Endothelial cell of umbilical vein (primary cell): Measurements from ENCODE around the gene FBL. TPM values are rescaled to one million over a fixed set of nuclear protein-coding genes. Genes with fewer than 3 reads are reported as not detected.

Experiments used
- BruUV-seq: library from RNA; stranded (reverse); fragments of 400-500 nt; replicated peaks from 2 replicates; lab custom pipeline; 2021; lab: Mats Ljungman, UMichigan
- CTCF ChIA-PET: fragments of 300-600, 350-600 bp; sonication (Branson Sonifier 250); formaldehyde crosslinking; loops from one replicate; lab custom pipeline; 2021; ENCODE audit warnings: antibody characterized with exemption, inconsistent platforms; lab: Charles Lee
- POLR2A ChIA-PET: fragments of 300-600, 350-600 bp; sonication (Branson Sonifier 250); formaldehyde crosslinking; loops from one replicate; lab custom pipeline; 2021; ENCODE audit warnings: antibody characterized with exemption, inconsistent platforms; lab: Charles Lee
- DNase-seq: peaks from one replicate; pipeline ENCODE4 v3.0.0-alpha.2; 2011; ENCODE audit warnings: low read depth, low spot score
- FAIRE-seq: peaks from 2 replicates; lab custom pipeline; 2011; peaks lifted over from hg19 to GRCh38; lab: Jason Lieb, UNC
- H2AFZ ChIP-seq: 2 replicates; pipeline ENCODE4 v1.6.0; 2012; ENCODE audit warnings: low read depth, low read length, control low read depth, inconsistent platforms
- H3K27ac ChIP-seq: 2 replicates; pipeline ENCODE4 v1.5.1; 2011; ENCODE audit warnings: low read depth, mild to moderate bottlenecking, control low read depth, low read length, moderate library complexity; ENCODE audit not compliant: insufficient read depth
- H3K27me3 ChIP-seq, 2 experiments: 2 replicates each; pipeline versions ENCODE4 v1.6.0 to v1.6.1; 2011; ENCODE audit warnings: low read length in 2 of 2, mixed read lengths in 1 of 2; ENCODE audit not compliant: control insufficient read depth in 2 of 2, insufficient read depth in 2 of 2
- H3K36me3 ChIP-seq, 2 experiments: 2 replicates in 1 of 2; 3 replicates in 1 of 2; pipeline ENCODE4 v1.5.1; 2011; ENCODE audit warnings: low read length in 2 of 2, mild to moderate bottlenecking in 1 of 2, moderate library complexity in 1 of 2; ENCODE audit not compliant: control insufficient read depth in 2 of 2, insufficient read depth in 2 of 2; ENCODE audit errors: extremely low read depth in 1 of 2
- H3K4me1 ChIP-seq: 3 replicates; pipeline ENCODE4 v1.5.1; 2011; ENCODE audit warnings: mild to moderate bottlenecking, low read length; ENCODE audit not compliant: control insufficient read depth, insufficient read depth; ENCODE audit errors: extremely low read depth
- H3K4me2 ChIP-seq: 2 replicates; pipeline ENCODE4 v1.6.1; 2011; ENCODE audit warnings: low read length, control low read depth, mixed read lengths; ENCODE audit not compliant: insufficient read depth
- H3K4me3 ChIP-seq, 3 experiments: fragments of 200-600 bp in 1 of 3; sonication (generic), shearing (Covaris generic) in 1 of 3; replicated peaks in 1 of 3; 2 replicates each; pipeline ENCODE4 v1.5.1; 2011 to 2016; ENCODE audit warnings: control low read depth in 3 of 3, low read length in 3 of 3, mild to moderate bottlenecking in 2 of 3, inconsistent platforms in 1 of 3, low read depth in 1 of 3, moderate library complexity in 1 of 3; ENCODE audit not compliant: insufficient read depth in 1 of 3
- H3K79me2 ChIP-seq: 2 replicates; pipeline ENCODE4 v1.6.0; 2012; ENCODE audit warnings: low read length, inconsistent platforms; ENCODE audit not compliant: control insufficient read depth, insufficient read depth
- H3K9ac ChIP-seq: replicated peaks from 2 replicates; pipeline ENCODE3; 2011; ENCODE audit warnings: low read length, control low read depth; ENCODE audit not compliant: insufficient read depth; ENCODE audit errors: extremely low read depth
- H3K9me1 ChIP-seq: replicated peaks from 3 replicates; pipeline ENCODE4 v1.6.0; 2011; ENCODE audit warnings: mild to moderate bottlenecking, low read length; ENCODE audit not compliant: control insufficient read depth, insufficient read depth; ENCODE audit errors: extremely low read depth
- H3K9me3 ChIP-seq: replicated peaks from 2 replicates; pipeline ENCODE4 v1.5.1; 2012; ENCODE audit warnings: low read length, inconsistent platforms; ENCODE audit not compliant: control insufficient read depth, insufficient read depth
- H4K20me1 ChIP-seq: replicated peaks from 2 replicates; pipeline ENCODE3; 2011; ENCODE audit warnings: mild to moderate bottlenecking, low read length; ENCODE audit not compliant: control insufficient read depth, insufficient read depth; ENCODE audit errors: extremely low read depth
- EZH2 ChIP-seq: IDR thresholded peaks from 2 replicates; pipeline ENCODE4 v1.6.1; 2012; ENCODE audit warnings: borderline replicate concordance, low read depth, mild to moderate bottlenecking, moderate library complexity, low read length, inconsistent platforms; ENCODE audit not compliant: severe bottlenecking
- FOS ChIP-seq: IDR thresholded peaks from 2 replicates; pipeline ENCODE4 v1.6.1; 2011; ENCODE audit warnings: mild to moderate bottlenecking, low read length, moderate library complexity, borderline replicate concordance; ENCODE audit not compliant: insufficient read depth
- GATA2 ChIP-seq: IDR thresholded peaks from 2 replicates; pipeline ENCODE4 v1.7.0; 2011; ENCODE audit warnings: low read depth, mild to moderate bottlenecking, moderate library complexity, mixed read lengths, low read length; ENCODE audit not compliant: insufficient read length, insufficient read depth
- JUN ChIP-seq: IDR thresholded peaks from 2 replicates; pipeline ENCODE4 v1.6.1; 2011; ENCODE audit warnings: borderline replicate concordance, low read depth; ENCODE audit not compliant: insufficient read length, insufficient read depth
- MYC ChIP-seq: IDR thresholded peaks from one replicate; pipeline ENCODE4 v1.6.1; 2011; ENCODE audit warnings: mild to moderate bottlenecking, low read depth, low read length
- POLR2A ChIP-seq: IDR thresholded peaks from 2 replicates; pipeline ENCODE4 v1.6.1; 2012; ENCODE audit warnings: low read depth, mild to moderate bottlenecking, control low read depth, low read length
- POLR2AphosphoS5 ChIP-seq: IDR thresholded peaks from 2 replicates; pipeline ENCODE4 v1.6.1; 2012; ENCODE audit warnings: low read depth, mild to moderate bottlenecking, control low read depth, low read length, moderate library complexity; ENCODE audit not compliant: insufficient read depth
- dilution Hi-C: fragments of 300-500 bp; cut with MboI; formaldehyde crosslinking; loops from one replicate; pipeline ENCODE4 v1.15.0; 2019; ENCODE audit warnings: low sequenced_read_pairs; ENCODE audit not compliant: extremely low pct_ligation_motif_present
- intact Hi-C: fragments of 100-400 bp; cut with micrococcal nuclease; formaldehyde crosslinking; loops from one replicate; pipeline ENCODE4 v1.10.0; 2022
- polyA plus RNA-seq, 4 experiments: library from polyadenylated mRNA; depleted of rRNA in 3 of 4; stranded (reverse) in 3 of 4; unstranded in 1 of 4; fragments of >200 nt; gene quantifications; 2 replicates each; pipeline versions ENCODE4 v1.2.1 to v1.2.3, GENCODE V29; 2011 to 2012; ENCODE audit warnings: missing spikeins in 1 of 4
- total RNA-seq: library from RNA; stranded (reverse); gene quantifications from 2 replicates; pipeline ENCODE4 v1.2.3, GENCODE V29; 2021
- TF ChIP-seq, protein P1 (sequence below), 2 donors: IDR thresholded peaks; 1 replicate in 1 of 2; 2 replicates in 1 of 2; pipeline ENCODE4 v1.5.1; 2011; ENCODE audit warnings: low read length in 2 of 2, mild to moderate bottlenecking in 2 of 2, moderate library complexity in 2 of 2, control low read depth in 1 of 2, inconsistent platforms in 1 of 2, low read depth in 1 of 2; ENCODE audit not compliant: insufficient read depth in 1 of 2; ENCODE audit errors: extremely low read depth in 1 of 2
- TF ChIP-seq, protein P2 (sequence below): IDR thresholded peaks from 2 replicates; pipeline ENCODE4 v1.6.1; 2011; ENCODE audit not compliant: insufficient read depth, insufficient read length

Gene FBL
- total and polyA plus RNA-seq, 2 donors (not counting 3 experiments of a cell fraction or from before 2014, with no cell fraction given), result 271 to 473 TPM

DNA sequence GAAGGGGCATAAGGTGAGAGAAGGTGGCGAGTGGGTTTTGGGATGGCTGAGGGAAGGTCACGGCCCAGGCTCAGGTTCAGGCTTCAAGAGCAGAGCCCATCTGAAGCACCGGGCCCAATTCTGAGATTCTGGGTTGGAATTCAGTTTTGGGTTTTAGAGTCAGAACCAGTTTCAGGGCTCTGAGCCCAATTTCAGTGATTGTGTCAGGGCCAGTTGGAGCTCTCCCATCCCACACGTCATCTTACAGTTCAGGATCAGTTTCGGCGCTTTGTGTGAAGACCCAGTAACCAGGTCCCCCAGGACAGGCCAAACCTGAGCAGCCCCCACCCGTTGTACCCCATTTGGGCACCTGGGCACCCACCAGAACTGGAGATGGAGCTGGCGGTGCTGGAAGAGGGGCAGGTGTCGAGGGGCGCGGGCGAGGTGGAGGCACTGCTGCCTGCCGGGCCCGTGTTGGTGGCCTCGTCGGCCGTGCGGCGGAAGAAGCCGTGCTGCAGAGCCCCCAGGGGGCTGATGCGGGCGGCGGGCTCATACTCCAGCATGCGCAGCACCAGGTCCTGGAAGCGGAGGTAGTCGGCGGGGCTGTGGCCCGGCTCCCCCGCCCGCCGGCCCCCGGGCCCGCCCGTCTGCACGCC, 19.8 kb downstream of the FBL start:
- Histone ChIP-seq H2AFZ (no peak overlapping the region), H3K36me3 (peaks cover 4 to 36% of the 10 kb centered on the region in 2 experiments), H4K20me1 (no peaks in the 10 kb centered on the region), H3K9ac (no peak overlapping the region), H3K79me2 (no peaks in the 10 kb centered on the region), H3K4me1 (peaks cover 11% of the 10 kb centered on the region), H3K27ac (no peak overlapping the region), H3K4me2 (no peak overlapping the region), H3K4me3 (no peak overlapping the region), H3K9me1 (no peaks in the 10 kb centered on the region), H3K9me3 (no peaks in the 10 kb centered on the region), H3K27me3 (no peaks in the 10 kb centered on the region)
- CTCF ChIA-PET, result no interaction called here
- no peak for TF ChIP-seq JUN
- no peak for TF ChIP-seq POLR2AphosphoS5
- TF ChIP-seq POLR2A, result no peak
- TF ChIP-seq, protein P1, sequence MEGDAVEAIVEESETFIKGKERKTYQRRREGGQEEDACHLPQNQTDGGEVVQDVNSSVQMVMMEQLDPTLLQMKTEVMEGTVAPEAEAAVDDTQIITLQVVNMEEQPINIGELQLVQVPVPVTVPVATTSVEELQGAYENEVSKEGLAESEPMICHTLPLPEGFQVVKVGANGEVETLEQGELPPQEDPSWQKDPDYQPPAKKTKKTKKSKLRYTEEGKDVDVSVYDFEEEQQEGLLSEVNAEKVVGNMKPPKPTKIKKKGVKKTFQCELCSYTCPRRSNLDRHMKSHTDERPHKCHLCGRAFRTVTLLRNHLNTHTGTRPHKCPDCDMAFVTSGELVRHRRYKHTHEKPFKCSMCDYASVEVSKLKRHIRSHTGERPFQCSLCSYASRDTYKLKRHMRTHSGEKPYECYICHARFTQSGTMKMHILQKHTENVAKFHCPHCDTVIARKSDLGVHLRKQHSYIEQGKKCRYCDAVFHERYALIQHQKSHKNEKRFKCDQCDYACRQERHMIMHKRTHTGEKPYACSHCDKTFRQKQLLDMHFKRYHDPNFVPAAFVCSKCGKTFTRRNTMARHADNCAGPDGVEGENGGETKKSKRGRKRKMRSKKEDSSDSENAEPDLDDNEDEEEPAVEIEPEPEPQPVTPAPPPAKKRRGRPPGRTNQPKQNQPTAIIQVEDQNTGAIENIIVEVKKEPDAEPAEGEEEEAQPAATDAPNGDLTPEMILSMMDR (IDR thresholded peaks at IDR 0.05; ENCODE audit: extremely low read depth in 1 of 2, insufficient read depth in 1 of 2, low read depth in 1 of 2, low read length in 2 of 2), result no peak
- TF ChIP-seq GATA2, result no peak
- TF ChIP-seq EZH2, result no peak
- TF ChIP-seq, protein P2, sequence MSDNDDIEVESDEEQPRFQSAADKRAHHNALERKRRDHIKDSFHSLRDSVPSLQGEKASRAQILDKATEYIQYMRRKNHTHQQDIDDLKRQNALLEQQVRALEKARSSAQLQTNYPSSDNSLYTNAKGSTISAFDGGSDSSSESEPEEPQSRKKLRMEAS, result no peak
- no peak for TF ChIP-seq MYC
- TF ChIP-seq FOS, result no peak
- BruUV-seq, result no TSS peak
- dilution Hi-C loops (no loop called here), intact Hi-C loops (no loop called here)
- no peak for FAIRE-seq
- DNase-seq, result no peak
- POLR2A ChIA-PET, result no interaction called here
